Spleen (tissue), 7 donors: Measurements from ENCODE around the gene CLHC1.

Experiments used
- POLR2A ChIP-seq, 3 donors: fragments of 450-650 bp; IDR thresholded peaks; one replicate each; pipeline ENCODE4 v1.5.1; 2017; ENCODE audit warnings: antibody characterized with exemption in 3 of 3, mild to moderate bottlenecking in 1 of 3
- TF ChIP-seq, protein P1 (sequence below), 11 experiments: fragments of 200-600 bp in 7 of 11; fragments of 450-650 bp in 4 of 11; sonication (generic) in 4 of 11; IDR thresholded peaks in 8 of 11; conservative IDR thresholded peaks in 3 of 11; 1 replicate in 7 of 11; 2 replicates in 4 of 11; pipeline versions ENCODE4 v1.4.0 to v1.8.0; 2016 to 2021; ENCODE audit warnings: antibody characterized with exemption in 11 of 11, inconsistent platforms in 4 of 11, mild to moderate bottlenecking in 1 of 11
- donor health status: DM: no; HTN: no; CAD: no; lungs with moderate emphysema.
- donor health status: DM: no; HTN: no; CAD: no.
- donor health status: DM: no; HTN: no; CAD: no.

DNA sequence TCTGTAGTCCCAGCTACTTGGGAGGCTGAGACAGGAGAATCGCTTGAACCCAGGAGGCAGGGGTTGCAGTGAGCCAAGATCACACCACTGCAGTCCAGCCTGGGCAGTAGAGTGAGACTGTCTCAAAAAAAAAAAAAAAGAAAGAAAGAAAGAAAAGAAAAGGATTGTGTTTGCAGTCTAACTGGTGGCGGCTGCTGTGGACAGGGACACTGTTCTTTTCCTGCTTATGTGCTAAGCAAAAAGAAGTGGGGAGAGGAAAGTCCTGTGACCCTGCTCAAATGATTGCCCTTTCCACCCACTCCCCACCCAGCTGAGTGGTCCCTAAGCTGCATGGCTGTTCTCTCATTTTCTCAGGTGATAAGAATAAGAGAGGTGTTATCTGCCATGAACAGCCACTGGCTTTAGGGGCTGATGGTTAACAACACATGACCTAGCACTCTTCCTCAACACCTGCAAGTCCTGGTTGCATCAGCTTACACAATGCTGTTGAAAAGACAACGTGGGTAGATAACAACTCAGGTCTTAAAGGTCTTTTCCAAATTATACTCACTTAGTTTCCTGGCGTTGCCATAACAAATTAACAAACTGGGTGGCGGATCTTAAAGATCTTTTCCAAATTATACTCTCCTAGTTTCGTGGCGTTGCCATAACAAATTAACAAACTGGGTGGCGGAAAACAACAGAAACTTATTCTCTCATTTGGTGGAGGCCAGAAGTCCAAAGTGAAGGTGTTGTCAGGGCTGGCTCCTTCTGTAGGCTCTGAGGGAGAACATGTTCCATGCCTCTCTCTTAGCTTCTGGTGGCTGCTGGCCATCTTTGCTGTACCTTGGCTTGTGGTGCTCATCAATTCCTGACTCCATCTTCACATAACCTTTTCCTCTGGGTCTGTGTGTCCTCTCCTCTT, 91.5 kb downstream of the CLHC1 start:
- TF ChIP-seq, protein P1, sequence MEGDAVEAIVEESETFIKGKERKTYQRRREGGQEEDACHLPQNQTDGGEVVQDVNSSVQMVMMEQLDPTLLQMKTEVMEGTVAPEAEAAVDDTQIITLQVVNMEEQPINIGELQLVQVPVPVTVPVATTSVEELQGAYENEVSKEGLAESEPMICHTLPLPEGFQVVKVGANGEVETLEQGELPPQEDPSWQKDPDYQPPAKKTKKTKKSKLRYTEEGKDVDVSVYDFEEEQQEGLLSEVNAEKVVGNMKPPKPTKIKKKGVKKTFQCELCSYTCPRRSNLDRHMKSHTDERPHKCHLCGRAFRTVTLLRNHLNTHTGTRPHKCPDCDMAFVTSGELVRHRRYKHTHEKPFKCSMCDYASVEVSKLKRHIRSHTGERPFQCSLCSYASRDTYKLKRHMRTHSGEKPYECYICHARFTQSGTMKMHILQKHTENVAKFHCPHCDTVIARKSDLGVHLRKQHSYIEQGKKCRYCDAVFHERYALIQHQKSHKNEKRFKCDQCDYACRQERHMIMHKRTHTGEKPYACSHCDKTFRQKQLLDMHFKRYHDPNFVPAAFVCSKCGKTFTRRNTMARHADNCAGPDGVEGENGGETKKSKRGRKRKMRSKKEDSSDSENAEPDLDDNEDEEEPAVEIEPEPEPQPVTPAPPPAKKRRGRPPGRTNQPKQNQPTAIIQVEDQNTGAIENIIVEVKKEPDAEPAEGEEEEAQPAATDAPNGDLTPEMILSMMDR (IDR thresholded peaks at IDR 0.05 in 8 of 11, conservative IDR thresholded peaks at IDR 0.05 in 3 of 11), result no peak
- TF ChIP-seq POLR2A (IDR thresholded peaks at IDR 0.05), result no peak
